AG09319 (cell line): Measurements from ENCODE around the gene PAX8.

ENCODE experiments used
- DNase-seq: peaks from one replicate; pipeline ENCODE4 v3.0.0-alpha.2; 2010; ENCODE audit warnings: low read depth; ENCODE audit errors: extremely low read depth
- CTCF ChIP-seq: IDR thresholded peaks from 2 replicates; pipeline ENCODE4 v1.5.1; 2011; ENCODE audit warnings: low read depth, mild to moderate bottlenecking, inconsistent platforms, low read length, moderate library complexity

Gene PAX8

GRCh38 chr2:113184531-113185230 is 94.0 kb downstream of the PAX8 start:
- no peak for TF ChIP-seq CTCF
- DNase-seq: no peak

- DNase-seq: no peak
- TF ChIP-seq CTCF: no peak
Measured at GRCh38 chr2:113183703-113184102, 95.0 kb downstream of the PAX8 start.

- TF ChIP-seq CTCF: no peak
- no peak for DNase-seq
Measured at GRCh38 chr2:113183264-113183663, 95.5 kb downstream of the PAX8 start.

GRCh38 chr2:113182471-113183260 is 96.1 kb downstream of the PAX8 start:
- DNase-seq: no peak
- TF ChIP-seq CTCF: no peak

- TF ChIP-seq CTCF: no peak
- DNase-seq: no peak
Measured at GRCh38 chr2:113181258-113182051, 97.3 kb downstream of the PAX8 start.

GRCh38 chr2:113180131-113180946 is 98.4 kb downstream of the PAX8 start:
- no peak for TF ChIP-seq CTCF
- no peak for DNase-seq
